ENCODE results near the gene TLR4.

- no peak for TF ChIP-seq FOXK2 (IDR thresholded peaks at IDR 0.05)
- TF ChIP-seq SUZ12 (IDR thresholded peaks at IDR 0.05; ENCODE audit: unreplicated experiment): no peak
Observed at GRCh38 chr9:117704024-117704575, at the start of gene TLR4.

All from GM12878 (cell line).